Daoy (cell line): Measurements from ENCODE around the gene NFKBIA. TPM values are rescaled to one million over a fixed set of nuclear protein-coding genes. Genes with fewer than 3 reads are reported as not detected.
A peak's percentile ranks its signal among the peaks of the same experiment; 100 is the strongest.
"Not testable (repeated sequence)": the region's sequence is repeated elsewhere in the genome, so short reads cannot be mapped to it uniquely, and the experiment has no call there.

Experiments used
- DNase-seq: peaks from one replicate; pipeline ENCODE4 v3.0.0-alpha.2; 2015; ENCODE audit warnings: low read depth
- total RNA-seq: library from RNA; depleted of rRNA; stranded (reverse); fragments of >200 nt; shearing (Covaris generic); gene quantifications from 2 replicates; pipeline ENCODE4 v1.2.3, GENCODE V29; 2014

NFKBIA gene
- total RNA-seq, 1 experiment from 2014 or later: 259 TPM

DNA sequence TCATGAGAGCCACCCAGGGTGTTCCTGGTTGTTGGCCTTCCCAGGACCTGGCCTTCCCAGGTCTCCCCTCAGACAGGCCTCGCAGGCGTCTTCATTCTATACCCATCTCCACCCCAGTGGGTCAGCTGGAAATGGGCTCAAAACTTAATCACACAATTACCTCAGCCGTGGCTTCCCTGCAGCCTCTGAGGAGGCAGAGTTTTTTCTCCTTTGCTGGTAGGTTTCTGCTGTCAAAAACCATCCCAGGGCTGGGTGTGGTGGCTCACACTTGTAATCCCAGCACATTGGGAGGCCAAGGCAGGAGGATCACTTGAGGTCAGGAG lies 13.2 kb downstream of the NFKBIA start:
- DNase-seq: no peak

DNA sequence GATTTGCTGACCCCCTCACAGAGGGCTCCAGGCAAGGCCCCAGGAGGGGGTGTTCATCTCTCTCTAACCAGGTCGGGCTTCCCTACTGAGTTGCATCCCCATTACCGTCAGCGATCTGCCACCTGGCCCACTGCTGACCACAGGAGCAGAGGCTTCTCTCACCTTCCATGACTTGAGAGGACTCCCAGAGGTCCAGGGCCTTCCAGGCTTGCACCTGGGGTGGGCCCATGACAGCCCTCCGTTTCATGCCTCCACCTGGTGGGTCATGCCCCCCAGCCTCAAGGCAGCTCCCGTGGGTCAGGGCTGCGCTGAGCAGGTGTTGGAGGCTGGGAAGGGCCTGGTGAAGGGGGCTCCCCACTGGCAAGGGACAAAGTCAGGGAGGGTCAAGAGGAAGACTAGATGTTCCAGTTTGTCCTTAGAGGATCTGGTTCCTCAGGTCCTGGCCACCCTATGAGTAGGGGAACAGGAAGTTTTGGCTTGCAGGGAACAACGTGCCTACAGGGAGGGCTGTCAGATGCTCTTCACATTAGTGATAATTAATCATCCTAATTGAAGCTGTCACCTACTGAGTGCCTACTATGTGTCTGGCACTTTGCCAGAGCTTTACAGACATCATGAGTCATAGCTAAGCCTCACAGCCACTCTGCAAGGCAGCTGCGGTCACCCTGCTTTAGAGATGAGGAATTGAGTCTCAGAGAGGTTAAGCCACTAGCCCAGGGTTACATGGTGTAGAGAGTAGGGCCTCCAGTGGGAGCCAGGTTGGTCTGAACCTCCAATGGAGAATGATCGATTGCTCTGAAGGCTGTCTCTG lies 13.8 kb downstream of the NFKBIA start:
- DNase-seq: peak; percentile 63

DNA sequence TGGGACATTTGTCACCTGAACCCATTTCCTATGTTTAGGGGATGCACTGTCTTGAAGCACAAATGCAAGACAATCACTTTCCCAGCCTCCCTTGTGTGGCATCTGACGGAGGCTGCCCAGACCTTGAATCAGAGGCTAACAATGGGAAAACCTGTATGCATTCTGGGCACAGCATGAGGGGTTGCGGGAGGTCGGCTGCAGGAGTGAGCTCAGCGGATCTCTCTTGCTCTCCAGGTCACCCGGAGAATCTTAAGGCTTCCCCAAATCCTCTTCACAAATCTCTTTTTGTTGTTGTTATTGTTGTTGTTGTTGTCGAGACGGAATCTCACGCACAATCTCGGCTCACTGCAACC lies 15.3 kb downstream of the NFKBIA start:
- no peak for DNase-seq

DNA sequence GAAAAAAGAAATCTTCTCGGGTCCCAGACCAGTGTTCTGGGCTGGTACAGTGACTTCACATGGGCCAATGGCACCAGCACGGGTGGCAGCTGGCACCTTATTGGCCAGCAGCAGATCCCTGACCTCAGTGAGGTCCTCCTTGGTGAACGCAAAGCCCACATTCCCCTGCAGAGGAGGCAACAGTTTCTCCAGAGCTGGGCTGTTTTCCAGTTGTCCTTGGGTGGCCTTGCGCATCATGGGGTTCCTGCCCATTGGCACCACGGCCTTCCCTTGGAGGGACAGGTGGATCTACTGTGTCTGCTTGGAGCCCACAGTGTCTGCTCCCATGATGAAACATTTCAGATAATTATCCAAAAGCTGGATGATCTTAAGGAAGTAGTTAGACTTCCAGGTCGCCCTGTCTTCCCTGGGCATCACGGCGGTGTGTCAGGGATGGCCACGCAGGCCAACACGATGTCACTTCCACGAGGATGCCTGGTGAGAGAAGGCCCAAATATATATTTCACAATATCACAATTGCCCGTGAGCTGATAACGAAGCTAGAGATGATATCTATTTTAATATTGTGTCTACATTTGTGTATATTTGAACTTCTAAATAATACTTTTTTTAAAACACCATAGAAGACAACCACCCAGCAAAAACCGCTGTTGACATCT lies 15.8 kb downstream of the NFKBIA start:
- no peak for DNase-seq

DNA sequence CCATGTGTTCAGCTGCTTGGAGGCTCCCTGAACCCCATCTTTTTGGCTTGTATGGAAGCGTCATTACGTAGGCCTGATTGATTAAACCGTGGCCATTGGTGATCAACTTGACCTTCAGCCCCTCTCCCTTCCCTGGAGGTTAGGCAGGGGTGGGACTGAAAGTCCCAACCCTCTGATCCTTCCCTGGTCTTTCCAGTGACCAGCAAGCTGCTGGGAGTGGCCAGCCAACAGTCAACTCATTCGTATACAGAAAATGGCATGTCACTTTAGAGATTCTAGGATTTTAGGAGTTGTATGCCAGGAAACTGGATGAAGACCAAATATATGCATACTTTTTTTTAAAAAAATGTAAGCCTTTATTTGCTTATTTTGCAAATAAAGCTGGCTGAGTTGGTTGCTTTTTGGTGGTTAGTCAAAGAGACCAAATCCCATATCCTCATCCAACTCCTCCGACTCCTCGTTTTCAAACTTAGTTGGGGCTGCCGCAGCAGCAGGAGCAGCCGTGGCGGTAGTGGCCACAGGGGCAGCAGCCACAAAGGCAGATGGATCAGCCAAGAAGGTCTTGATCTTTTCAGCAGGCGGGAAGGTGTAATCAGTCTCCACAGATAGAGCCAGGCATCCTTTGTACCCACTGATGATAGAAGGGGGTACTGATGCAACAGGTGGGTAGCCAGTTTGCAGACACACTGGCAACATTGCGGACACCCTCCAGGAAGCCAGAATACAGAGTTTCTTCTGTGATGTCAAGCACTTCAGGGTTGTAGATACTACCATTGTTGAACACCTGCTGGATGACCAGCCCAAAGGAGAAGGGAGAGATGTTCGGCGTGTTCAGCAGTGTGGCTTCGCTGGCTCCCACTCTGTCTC lies 16.6 kb downstream of the NFKBIA start:
- DNase-seq: no peak

DNA sequence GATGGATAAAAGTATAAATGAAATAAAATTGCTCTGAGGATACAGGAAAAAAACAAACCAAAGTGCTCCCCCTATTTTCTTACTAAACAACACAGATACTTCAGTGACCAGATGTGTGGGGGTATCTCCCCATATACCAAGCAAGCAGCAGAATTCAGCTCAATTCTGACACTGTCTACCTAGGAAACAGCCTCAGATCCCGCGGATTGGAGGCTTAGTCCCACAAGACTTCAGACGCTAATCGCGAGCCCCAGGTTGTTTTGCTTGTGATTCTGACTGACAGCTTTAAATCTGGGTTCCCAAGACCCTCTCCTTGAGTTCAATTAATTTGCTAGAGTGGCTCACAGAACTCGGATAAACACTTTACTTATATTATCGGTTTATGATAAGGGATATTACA lies 17.3 kb downstream of the NFKBIA start:
- no peak for DNase-seq

DNA sequence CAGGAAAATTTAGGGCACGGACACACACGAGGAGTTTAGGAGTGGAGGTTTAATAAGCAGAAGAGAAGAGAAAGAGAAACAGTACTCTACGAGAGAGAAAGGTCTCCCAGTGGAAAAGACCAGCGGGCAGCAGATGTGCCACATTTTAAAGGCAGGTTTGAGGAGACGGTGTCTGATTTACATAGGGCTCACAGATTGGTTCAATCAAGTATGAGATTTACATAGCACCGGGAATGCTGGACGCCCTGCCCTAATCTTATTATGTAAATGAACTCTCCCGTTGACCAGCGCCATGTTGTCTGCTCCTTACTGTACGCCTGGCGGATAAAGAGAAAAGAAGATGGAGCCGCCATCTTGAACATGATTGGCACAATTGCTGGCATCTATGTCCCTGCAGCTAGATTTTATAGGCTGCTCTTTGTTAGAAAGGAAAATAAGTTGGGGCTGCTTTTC lies 17.9 kb downstream of the NFKBIA start:
- DNase-seq: no peak

DNA sequence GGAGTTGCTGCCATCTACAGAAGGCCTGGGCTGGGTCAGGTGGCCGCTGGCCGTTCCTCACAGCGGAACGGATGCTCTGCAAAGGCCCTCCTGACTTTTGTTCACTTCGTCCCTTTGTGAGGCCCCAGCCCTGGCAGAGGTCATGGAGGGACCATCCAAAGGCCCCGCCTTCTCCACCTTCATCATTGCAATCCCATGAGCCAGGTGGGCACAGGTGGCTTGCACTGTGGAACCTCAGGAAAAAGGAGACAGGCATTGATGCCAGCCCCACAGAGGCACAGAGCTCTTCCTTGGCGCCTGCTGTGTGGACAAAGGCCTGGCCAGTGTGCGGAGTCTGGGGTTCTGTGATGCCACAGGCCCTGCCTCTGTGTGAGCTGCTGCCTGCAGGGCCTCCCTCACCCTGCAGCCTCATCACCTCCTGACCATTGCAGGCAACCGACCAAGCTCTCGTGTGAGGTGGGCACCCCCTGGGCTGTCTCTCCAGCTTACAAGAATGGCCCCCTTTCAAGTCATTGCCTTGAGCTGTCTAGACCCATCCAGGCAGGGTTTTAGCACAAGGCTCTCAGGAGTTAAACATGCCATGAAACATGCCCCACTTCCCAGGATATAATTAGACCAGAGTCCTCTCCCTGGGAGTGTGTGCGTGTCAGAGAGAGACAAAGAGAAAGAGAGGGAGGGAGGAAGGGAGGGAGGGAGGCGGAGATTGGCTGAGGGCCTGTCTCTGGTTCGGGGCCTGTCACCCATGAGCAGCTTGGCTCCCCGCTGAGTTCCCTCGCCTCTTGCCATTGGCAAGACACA lies 19.3 kb downstream of the NFKBIA start:
- DNase-seq: peak; percentile 97

DNA sequence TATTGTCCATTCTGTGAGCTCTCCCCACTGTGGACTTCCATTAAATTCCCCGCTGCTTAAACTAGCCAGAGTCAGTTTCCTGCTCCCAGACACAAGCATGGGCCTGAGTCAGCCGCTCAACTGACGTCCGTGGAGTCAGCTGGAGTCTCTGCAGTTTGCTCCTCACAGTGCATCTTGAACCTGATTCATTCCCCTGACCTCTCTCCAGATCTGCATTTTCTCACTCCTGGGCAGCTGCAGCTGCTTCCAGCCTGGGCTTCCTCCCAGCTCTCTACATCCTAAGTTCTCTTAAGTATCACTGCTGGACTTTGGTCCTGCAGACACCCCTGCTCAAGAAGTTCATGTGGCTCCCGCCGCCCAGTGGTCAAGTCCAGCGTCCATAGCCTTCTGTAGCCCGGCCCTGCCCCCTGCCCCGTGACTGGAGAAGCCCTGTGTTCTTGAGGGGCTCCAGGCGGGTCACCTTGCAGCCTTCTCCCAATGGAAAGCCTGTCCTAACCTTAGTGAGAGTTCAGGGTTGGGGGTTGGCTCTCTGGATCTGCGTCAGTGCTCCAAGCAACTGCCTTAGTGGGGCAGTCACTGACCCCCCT lies 20.0 kb downstream of the NFKBIA start:
- peak; percentile 86 for DNase-seq

DNA sequence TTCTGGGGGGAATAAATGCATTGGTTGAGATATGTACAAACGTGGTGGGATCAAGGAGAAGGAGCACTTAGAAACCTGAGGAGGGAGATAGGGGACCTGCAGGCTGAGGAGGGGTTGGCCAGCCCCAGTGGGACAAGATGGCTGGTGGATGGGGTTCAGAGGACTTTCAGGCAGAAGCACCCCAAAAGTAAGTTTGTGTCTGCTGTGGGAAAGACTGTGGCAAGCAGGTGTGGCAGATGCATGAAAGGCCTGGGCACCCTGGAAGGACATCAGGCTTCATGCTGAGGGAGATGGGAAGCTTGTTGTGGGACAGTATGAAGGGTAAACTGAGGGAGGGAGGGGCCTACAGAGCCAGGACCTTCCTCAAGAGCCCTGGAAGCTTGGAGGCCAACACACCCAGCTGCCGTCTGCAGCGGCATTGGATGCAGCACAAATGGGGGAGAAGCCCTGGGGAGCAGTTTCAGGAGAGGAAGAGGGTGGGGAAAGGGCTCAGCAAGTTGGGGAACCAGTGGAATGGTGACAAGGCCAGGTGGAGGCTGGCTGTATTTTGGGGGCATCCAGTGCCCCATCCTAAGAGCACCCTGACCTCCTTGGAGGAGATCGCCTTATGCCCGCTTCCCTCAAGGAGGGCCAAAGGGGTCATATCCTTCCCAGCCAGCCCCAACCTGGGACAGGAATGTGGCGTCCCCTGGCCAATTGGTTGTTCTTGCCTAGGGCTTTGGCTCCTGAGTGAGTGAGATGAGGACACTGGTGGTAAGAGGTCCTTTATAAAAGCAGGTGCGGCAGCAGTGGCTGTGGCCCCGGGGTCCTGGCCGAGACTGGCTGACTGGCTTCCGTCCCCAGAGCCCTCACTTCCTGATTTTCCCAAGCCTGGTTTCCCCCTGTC lies 20.7 kb downstream of the NFKBIA start:
- no peak for DNase-seq

DNA sequence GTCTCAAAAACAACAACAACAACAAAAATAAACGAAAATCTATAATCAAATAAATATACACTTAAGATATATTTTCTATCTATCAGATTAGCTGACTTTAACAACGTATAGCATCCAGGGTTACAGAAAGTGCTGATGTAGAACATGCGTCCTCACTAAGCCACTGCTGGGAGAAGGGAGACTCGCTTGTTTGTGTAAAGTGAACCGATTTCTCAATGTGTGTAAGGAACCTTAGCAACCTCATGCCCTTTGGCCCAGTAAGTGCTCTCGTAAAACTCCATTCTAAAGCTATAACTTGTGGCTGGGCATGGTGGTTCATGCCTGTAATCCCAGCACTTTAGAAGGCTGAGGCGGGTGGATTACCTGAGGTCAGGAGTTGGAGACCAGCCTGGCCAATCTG lies 23.8 kb downstream of the NFKBIA start:
- DNase-seq: no peak

DNA sequence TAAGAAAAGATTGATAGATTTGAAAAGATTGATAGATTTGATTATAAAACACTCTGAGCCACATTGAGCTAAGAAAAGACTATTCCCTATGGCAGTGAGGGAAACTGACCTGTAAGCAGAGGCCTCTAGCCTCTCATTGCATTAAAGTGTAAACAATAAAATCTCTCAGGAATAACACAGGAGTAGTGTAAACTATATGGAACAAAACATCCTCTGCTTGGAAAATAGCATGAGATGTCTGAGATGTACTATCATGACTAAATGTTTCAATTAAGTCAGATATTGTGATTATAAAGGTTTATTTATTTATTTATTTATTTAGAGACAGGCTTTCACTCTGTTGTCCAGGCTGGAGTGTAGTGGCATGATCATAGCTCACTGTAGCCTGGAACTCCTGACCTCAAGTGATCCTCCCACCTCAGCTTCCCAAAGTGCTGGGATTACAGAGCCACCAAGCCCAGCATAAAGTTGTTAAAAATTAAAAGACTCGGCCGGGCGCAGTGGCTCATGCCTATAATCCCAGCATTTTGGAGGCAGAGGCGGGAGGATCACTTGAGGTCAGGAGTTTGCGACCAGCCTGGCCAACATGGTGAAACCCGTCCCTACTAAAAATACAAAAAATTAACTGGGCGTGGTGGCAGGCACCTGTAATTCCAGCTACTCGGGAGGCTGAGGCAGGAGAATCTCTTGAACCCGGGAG lies 25.2 kb downstream of the NFKBIA start:
- not testable (repeated sequence) for DNase-seq

DNA sequence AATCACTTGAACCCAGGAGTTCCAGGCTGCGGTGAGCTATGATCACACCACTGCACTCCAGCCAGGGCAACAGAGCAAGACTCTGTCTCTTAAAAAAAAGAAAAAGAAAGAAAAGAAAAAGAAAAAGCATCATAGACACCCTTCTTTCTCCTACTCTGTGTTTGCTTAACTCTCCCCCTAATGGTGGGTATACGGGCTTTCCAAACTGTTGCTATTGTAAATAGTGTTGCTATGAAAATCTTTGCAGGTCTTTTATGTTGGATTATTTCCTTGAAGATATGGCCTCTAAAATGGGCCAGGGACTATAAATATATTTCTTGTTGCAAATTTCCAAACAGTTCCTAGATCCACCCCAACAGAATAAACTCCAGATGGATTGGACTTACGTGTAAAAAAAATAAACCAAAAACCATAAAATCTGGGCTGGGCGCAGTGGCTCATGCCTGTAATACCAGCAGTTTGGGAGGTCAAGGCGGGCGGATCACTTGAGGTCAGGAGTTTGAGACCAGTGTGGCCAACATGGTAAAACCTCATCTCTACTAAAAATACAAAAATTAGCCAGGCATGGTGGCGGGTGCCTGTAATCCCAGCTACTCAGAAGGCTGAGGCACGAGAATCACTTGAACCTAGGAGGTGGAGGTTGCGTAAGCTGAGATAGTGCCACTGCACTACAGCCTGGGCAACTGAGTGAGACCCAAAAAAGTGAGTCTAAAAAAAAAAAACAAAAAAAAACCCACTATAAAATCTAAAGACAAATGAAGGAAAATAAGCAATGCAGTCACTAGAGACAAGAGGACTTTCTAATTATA lies 25.9 kb downstream of the NFKBIA start:
- DNase-seq: no peak

DNA sequence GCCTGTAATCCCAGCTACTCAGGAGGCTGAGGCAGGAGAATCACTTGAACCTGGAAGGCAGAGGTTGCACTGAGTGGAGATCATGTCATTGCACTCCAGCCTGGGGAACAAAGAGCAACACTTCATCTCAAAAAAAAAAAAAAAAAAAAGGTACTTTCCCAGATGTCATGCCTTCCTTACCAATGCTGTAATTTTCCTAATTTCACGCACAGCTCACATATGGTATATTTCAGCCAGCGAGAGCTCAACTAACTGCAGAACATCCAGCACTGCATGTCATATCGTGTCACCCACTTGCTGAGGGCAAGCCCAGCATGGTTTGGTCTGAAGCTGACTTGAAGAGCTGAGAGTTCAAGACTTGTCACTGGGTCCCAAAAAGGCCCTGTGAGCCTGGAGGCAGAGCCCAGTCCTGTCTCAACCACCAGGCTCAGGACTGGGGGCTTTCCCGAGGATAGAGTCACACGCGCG lies 29.0 kb downstream of the NFKBIA start:
- DNase-seq: peak; percentile 32

DNA sequence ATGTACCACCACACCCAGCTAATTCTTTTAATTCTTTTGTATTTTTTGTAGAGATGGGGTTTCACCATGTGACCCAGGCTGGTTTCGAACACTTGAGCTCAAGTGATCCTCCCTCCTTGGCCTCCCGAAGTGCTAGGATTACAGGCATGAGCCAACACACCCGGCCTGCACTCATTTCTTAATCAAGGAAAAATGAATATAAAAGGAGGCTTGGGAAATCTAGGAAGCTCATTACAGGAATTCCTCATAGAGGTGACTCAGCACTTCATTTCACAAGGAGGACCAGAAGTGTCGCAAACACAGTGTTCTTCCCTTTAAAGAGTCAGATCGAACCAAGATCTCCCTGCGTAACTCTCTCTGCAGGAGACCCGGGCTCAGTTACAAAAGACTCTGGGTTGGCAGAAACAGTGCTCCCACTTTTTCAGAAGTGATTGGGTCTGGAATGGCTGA lies 30.3 kb downstream of the NFKBIA start:
- peak; percentile 87 for DNase-seq

DNA sequence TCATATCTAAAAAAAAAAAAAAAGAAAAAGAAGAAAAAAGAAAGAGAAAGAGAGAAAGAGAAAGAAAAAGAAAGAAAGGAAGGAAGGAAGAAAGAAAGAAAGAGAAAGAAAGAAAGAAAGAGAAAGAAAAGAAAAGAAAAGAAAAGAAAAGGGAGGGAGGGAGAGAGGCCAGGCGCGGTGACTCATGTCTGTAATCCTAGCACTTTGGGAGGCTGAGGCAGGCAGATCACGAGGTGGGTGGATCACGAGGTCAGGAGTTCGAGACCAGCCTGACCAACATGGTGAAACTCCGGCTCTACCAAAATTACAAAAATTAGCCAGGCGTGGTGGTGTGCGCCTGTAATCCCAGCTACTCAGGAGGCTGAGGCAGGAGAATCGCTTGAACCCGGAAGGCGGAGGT lies 31.3 kb downstream of the NFKBIA start:
- DNase-seq: not testable (repeated sequence)

DNA sequence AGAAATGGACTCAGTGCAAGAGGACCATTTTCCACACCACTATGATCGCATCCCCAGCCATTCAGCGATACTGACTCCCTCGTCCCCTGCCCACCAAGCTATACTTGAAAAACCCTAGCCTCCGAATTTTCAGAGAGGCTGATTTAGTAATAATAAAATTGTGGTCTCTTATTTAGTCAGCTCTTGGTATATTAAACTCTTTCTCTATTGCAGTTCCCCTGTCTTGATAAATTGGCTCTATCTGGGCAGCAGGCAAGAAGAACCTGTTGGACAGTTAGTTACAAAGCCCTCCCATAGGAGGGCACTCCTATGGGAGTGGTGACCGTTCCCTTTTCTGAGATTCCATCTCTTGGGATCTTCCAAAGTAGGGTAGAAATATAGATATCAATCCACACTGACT lies 33.6 kb downstream of the NFKBIA start:
- DNase-seq: no peak

DNA sequence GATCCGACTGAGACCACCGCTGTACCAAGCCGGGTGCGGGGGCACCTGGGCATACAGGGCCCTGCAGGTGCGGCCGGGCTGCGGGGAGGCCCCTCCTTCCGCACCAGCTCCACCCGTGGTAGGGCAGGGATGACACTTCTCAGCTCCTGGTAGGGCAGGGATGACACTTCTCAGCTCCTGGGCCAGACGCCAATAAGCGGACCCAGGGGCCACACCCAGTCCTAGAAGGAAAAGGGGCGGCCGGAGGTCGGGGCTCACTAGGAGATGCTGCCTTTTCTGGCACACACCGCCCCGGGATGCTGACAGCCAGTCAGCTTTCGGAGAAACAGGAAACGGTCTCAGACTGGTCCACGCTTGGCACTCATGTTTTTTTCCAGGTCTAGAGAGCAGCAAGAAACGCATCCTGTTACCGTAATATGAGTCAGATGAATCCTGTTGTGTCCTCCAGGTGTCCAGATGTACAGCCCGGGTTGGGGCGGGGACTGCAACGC lies 34.8 kb downstream of the NFKBIA start:
- no peak for DNase-seq
